Measurements from ENCODE around the gene RPS24.

Gene RPS24

GRCh38 chr10:78044179-78044578, 10.5 kb downstream of the RPS24 start:
- Histone ChIP-seq H3K4me1 (ENCODE audit: control insufficient read depth, low read length) (peaks cover 10% of the 10 kb centered on the region), H3K27me3 (ENCODE audit: control insufficient read depth, low read length) (no peaks in the 10 kb centered on the region), H3K9me2 (replicated peaks; ENCODE audit: control insufficient read depth, low read length) (no peaks in the 10 kb centered on the region), H3K4me2 (ENCODE audit: low read length) (no peak overlapping the region), H3K36me3 (ENCODE audit: control insufficient read depth, low read length) (peaks cover 39% of the 10 kb centered on the region), H3K9me3 (ENCODE audit: control insufficient read depth, insufficient read depth, low read length) (no peaks in the 10 kb centered on the region), H3F3A (ENCODE audit: control insufficient read depth, insufficient read depth) (peaks cover 57% of the 10 kb centered on the region), H4K20me1 (ENCODE audit: control insufficient read depth, insufficient read depth, low read depth, low read length) (peaks cover 23% of the 10 kb centered on the region), H3K79me2 (ENCODE audit: control insufficient read depth, low read length) (peaks cover 6% of the 10 kb centered on the region), H3K4me3 (ENCODE audit: low read length) (no peak overlapping the region), H3K27ac (ENCODE audit: low read depth, low read length) (no peak overlapping the region)
- TF ChIP-seq EZH2phosphoT487 (IDR thresholded peaks at IDR 0.05; ENCODE audit: borderline replicate concordance, low read length) (no peak), CTCF (IDR thresholded peaks at IDR 0.05; ENCODE audit: low read depth, low read length, poor library complexity, severe bottlenecking) (no peak)

GRCh38 chr10:78044699-78045098, 11.0 kb downstream of the RPS24 start:
- H3K4me1 ChIP-seq (ENCODE audit: control insufficient read depth, low read length): peaks cover 10% of the 10 kb centered on the region
- H3K27ac ChIP-seq (ENCODE audit: low read depth, low read length): no peak overlapping the region
- no peak overlapping the region for H3K4me2 ChIP-seq (ENCODE audit: low read length)

GRCh38 chr10:78045237-78045636, 11.6 kb downstream of the RPS24 start:
- peaks cover 48% of the 10 kb centered on the region for H3F3A ChIP-seq (ENCODE audit: control insufficient read depth, insufficient read depth)
- peaks cover 17% of the 10 kb centered on the region for H4K20me1 ChIP-seq (ENCODE audit: control insufficient read depth, insufficient read depth, low read depth, low read length)
- H3K27me3 ChIP-seq (ENCODE audit: control insufficient read depth, low read length): no peaks in the 10 kb centered on the region
- TF ChIP-seq CTCF (IDR thresholded peaks at IDR 0.05; ENCODE audit: low read depth, low read length, poor library complexity, severe bottlenecking) (no peak), EZH2phosphoT487 (IDR thresholded peaks at IDR 0.05; ENCODE audit: borderline replicate concordance, low read length) (no peak)
- peaks cover 28% of the 10 kb centered on the region for H3K36me3 ChIP-seq (ENCODE audit: control insufficient read depth, low read length)
- H3K4me2 ChIP-seq (ENCODE audit: low read length): no peak overlapping the region
- H3K27ac ChIP-seq (ENCODE audit: low read depth, low read length): no peak overlapping the region
- H3K9me3 ChIP-seq (ENCODE audit: control insufficient read depth, insufficient read depth, low read length): no peaks in the 10 kb centered on the region
- no peaks in the 10 kb centered on the region for H3K79me2 ChIP-seq (ENCODE audit: control insufficient read depth, low read length)
- H3K9me2 ChIP-seq (replicated peaks; ENCODE audit: control insufficient read depth, low read length): no peaks in the 10 kb centered on the region
- H3K4me3 ChIP-seq (ENCODE audit: low read length): no peak overlapping the region
- peaks cover 10% of the 10 kb centered on the region for H3K4me1 ChIP-seq (ENCODE audit: control insufficient read depth, low read length)

More at GRCh38 chr10:78044699-78045098, 11.0 kb downstream of the RPS24 start:
- Histone ChIP-seq H3F3A (ENCODE audit: control insufficient read depth, insufficient read depth) (peaks cover 52% of the 10 kb centered on the region), H3K4me3 (ENCODE audit: low read length) (no peak overlapping the region), H3K27me3 (ENCODE audit: control insufficient read depth, low read length) (no peaks in the 10 kb centered on the region), H3K9me2 (replicated peaks; ENCODE audit: control insufficient read depth, low read length) (no peaks in the 10 kb centered on the region), H3K9me3 (ENCODE audit: control insufficient read depth, insufficient read depth, low read length) (no peaks in the 10 kb centered on the region), H3K36me3 (ENCODE audit: control insufficient read depth, low read length) (peaks cover 34% of the 10 kb centered on the region), H4K20me1 (ENCODE audit: control insufficient read depth, insufficient read depth, low read depth, low read length) (peaks cover 18% of the 10 kb centered on the region), H3K79me2 (ENCODE audit: control insufficient read depth, low read length) (peaks cover 1% of the 10 kb centered on the region)
- no peak for TF ChIP-seq EZH2phosphoT487 (IDR thresholded peaks at IDR 0.05; ENCODE audit: borderline replicate concordance, low read length)

- TF ChIP-seq EZH2phosphoT487 (IDR thresholded peaks at IDR 0.05; ENCODE audit: borderline replicate concordance, low read length) (no peak), CTCF (IDR thresholded peaks at IDR 0.05; ENCODE audit: low read depth, low read length, poor library complexity, severe bottlenecking) (no peak)
- no peaks in the 10 kb centered on the region for H3K9me3 ChIP-seq (ENCODE audit: control insufficient read depth, insufficient read depth, low read length)
- H3K4me1 ChIP-seq (ENCODE audit: control insufficient read depth, low read length): peaks cover 10% of the 10 kb centered on the region
- H3K9me2 ChIP-seq (replicated peaks; ENCODE audit: control insufficient read depth, low read length): no peaks in the 10 kb centered on the region
- no peak overlapping the region for H3K4me2 ChIP-seq (ENCODE audit: low read length)
- H3K4me3 ChIP-seq (ENCODE audit: low read length): no peak overlapping the region
- peaks cover 22% of the 10 kb centered on the region for H3K36me3 ChIP-seq (ENCODE audit: control insufficient read depth, low read length)
- H4K20me1 ChIP-seq (ENCODE audit: control insufficient read depth, insufficient read depth, low read depth, low read length): peaks cover 11% of the 10 kb centered on the region
- no peaks in the 10 kb centered on the region for H3K27me3 ChIP-seq (ENCODE audit: control insufficient read depth, low read length)
- H3F3A ChIP-seq (ENCODE audit: control insufficient read depth, insufficient read depth): peaks cover 41% of the 10 kb centered on the region
- H3K27ac ChIP-seq (ENCODE audit: low read depth, low read length): no peak overlapping the region
- H3K79me2 ChIP-seq (ENCODE audit: control insufficient read depth, low read length): no peaks in the 10 kb centered on the region
Observed at GRCh38 chr10:78045856-78046255, 12.2 kb downstream of the RPS24 start.
